Effector CD8-positive, alpha-beta T cell (primary cell): ENCODE measurements around the gene GRID1.

Experiments used
- DNase-seq: peaks from one replicate; lab custom pipeline; 2025; lab: John Stamatoyannopoulos, UW

GRID1 gene

GRCh38 chr10:86229811-86230556 is 136.6 kb downstream of the GRID1 start:
- DNase-seq: no peak

GRCh38 chr10:86229376-86229775 is 137.2 kb downstream of the GRID1 start:
- DNase-seq: no peak

DNA sequence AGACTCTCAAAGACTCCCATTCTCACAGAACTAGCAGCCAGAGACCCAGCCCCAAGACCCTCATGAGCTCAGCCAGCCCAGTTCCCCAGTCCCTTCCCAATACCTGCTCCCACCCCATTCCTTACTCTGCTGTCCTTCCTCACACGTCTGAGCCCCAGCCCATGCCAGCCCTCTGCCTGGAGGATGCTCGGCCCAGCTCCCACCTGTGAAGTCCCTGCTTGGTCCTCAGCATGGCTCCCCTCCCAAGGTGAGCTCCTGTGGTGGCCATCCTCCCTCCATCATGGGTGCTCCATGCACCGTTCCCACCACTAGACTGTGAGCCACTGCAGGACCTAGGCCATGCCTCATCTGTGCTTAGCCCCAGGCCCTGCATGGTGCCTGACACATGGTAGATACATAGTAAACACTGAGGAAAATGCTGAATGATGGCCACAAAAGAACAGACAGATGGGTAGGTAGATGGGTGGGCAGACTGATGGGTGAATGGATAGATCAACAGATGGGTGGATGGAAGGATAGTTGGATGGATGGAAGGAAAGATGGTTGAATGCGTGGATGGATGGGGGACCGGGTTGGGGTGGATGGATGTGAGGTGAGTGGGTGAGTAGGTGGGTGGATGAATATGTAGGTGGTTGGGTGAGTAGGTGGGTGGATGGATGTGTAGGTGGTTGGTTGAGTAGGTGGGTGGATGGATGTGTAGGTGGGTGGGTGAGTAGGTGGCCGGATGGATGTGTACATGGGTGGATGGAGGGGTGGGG is 138.9 kb downstream of the GRID1 start:
- DNase-seq: no peak

DNA sequence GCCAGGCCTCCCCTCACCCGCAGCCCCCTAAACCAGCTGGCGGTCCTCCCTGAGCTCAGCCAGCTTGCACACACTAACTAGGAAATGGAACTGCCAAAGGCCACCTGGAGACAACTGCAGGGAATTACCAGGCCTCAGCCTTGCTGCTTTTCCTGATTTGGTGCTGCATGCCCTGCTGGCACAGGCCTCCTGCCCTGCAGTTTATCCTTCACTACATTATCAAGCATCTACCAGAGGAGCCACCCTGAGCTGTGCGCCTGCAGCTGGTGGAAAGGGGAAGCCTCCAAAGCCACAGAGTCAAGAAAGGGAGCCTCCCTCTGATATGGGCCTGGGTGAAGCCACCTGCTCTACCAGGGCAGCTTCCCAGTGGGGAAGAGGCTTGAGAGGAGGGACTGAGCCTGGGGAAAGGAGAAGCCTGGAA is 139.8 kb downstream of the GRID1 start:
- DNase-seq: no peak

GRCh38 chr10:86226016-86226415 is 140.6 kb downstream of the GRID1 start:
- no peak for DNase-seq

DNA sequence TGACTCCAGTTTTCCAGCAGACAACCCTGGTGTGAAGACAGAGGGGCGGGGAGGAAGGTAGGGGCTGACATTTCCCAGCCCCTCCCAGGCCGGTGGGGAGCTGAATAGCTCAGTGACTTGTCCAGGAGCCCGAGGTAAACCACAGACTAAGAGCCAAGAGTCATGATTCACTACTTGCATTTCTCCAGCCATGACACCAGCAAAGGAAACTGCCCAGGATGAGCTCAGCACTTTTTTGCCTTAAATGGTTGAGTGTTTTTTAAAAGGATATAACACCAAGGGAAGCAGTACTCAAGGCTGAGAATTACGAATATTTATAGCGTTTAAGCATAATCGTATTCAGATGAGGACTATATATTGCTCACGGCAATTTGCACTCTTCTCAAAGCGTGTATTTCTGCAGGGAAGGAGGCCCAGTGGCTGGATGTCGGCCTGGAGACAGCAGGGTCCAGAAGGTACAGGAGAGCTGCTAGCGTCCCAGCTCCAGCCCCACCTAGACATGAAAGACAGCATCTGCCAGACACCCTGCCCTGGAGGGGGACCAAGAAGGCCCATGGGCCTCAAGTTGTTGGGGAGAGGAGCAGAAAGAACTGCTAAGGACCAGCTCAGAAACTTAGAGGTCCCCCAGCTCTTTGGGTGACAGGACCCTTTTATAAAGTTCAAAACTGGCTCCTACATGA is 141.4 kb downstream of the GRID1 start:
- no peak for DNase-seq

GRCh38 chr10:86224354-86225102 is 142.1 kb downstream of the GRID1 start:
- DNase-seq: no peak

DNA sequence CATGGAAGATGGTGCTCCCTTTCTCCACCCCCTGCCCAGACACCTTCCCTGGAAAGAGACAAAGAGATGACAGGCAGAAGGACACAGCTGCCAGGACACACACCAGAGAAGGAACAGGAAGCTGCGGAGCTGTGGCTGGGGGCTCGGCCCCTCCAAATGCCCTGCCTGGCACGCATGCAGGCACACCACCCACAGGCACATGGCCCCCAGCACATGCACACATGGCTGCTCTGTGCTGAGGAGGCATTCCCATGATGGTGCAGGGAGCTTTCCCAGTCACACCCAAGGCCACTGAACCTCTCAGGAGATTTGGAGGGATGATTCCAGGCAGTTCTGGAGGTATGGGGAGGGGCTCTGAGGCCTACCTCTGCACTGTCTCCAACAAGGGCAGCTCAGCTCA is 143.3 kb downstream of the GRID1 start:
- DNase-seq: no peak

DNA sequence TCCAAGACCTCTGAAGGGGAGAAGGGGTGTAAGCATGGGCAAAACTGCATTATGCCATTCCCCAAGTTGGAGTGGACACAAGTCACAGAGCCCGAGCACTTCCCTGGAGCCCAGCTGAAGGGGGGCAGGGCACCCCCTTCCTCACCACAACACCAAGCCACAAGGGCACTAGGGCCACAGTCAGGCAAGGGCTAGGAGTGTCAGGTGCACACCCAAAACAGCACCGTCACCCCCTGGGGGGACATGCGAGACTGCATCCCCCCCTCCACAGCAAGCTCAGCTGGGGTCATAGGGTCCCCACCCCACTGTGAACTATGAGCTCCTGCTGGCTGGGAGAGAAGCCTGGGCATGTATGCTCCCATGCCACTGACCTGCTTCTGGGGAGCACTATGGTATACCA is 143.9 kb downstream of the GRID1 start:
- no peak for DNase-seq

- DNase-seq: no peak
Measured at GRCh38 chr10:86222336-86222650, 144.3 kb downstream of the GRID1 start.

GRCh38 chr10:86221442-86222335 is 144.9 kb downstream of the GRID1 start:
- DNase-seq: no peak

DNA sequence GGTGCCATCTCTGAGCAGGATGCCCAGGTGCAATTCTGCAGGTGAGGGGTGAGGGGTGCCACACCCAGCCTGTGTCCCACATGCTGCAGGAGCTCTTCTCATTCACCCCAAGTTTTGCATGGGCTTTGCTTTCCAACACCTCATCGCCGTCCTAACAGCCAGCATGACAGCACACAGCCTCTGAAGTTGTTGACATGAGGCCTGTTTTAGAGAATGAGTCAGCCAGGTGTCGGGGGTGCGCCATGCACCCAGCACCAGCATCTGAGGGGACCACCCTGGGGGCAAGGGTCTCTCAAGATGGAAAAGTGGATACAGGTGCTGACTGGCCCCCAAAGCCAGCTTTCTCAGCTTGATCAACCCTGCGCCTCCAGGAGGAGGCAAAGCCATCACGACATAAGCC is 146.0 kb downstream of the GRID1 start:
- DNase-seq: no peak

DNA sequence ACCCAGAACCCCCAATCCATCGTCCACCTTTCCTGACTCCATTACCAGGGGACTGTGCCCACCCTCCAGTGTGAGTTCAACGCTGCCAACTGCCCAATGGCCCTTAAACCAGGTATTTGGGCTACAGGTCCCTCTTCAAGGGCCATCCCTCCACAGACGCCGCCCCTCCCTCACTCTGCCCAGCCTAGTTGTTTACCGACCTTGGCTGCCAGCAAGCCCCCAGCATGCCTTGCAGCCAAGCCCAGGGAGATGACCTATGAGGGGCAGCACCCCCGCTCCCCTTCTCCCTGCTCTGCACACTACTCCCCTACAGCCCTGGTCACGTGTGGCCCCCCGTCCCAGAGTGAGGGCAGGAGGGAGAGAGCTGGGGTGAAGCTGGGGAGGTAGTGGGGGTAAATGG is 147.3 kb downstream of the GRID1 start:
- no peak for DNase-seq

- DNase-seq: no peak
Measured at GRCh38 chr10:86218842-86219241, 147.8 kb downstream of the GRID1 start.

- no peak for DNase-seq
Measured at GRCh38 chr10:86218160-86218559, 148.4 kb downstream of the GRID1 start.

DNA sequence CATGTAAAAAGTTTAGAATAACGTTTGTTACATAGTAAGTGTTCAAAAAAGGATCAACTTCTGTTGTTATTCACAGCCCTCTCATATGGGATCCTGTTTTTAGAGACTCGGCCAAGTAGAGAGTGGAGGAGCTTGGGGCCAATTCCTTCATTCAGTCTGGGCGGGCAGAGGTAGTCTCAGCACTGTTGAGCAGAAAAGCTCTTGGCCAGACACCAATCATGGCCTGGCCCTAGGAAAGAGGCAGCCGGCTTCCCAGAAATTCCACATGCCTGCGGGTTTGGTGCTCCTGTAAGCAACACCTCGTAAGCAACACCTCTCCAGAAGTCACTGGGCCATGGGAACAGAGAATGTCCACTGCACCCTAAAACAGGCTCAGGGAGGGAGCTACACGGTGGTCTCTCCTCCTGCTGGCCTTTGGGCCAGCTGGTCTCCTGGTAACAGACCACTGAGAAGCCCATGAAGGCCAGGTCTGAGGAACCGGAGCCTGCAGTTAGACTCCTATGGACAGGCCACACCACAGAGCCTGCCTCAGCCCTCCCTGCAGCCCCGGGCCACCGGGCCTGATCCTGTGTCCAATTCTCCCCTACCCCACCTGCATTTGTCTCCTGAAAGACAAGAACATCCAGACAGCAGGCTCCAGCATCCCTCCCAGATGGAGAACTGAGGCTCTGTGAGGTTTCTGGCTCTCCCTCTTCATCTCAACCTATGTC is 149.1 kb downstream of the GRID1 start:
- no peak for DNase-seq

DNA sequence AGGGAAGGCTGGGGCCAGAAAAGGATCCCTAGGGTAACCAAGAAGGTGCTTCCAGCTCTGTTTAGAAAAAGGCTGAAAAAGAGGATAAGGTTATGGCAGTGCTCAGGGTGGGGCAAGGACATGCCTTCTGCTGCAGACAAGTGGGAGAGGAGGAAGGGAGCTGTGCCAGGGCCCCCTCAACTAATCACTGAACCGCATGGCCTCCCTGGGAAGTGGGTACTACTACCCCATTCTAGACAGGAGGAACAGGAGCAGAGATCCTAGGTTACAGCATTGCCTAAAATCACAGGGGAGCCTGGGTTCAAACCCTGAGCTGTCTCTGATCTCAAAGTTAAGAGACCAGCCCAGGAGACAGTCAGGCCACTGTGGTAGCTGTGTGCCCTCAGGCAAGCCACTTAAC is 149.7 kb downstream of the GRID1 start:
- DNase-seq: no peak

- DNase-seq: no peak
Measured at GRCh38 chr10:86215712-86216111, 150.9 kb downstream of the GRID1 start.

DNA sequence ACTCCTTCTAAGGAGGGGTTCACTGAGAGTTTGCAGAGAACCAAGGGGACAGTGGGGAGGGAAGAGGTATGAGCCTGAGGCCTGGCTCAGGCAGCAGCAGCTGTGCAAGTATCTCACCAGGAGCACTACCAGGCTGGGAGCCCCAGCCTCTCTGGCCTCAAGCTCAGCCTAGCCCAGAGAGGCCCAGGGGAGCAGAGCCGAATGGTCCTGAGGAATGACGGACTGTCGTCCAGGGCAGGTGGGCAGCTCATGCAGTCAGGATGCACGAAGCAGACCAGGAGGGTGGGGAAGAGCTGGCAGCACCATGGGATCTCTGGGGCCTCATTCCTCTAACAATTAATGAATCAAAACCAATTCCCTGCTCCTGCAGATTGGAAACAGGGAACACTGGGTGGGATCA is 151.5 kb downstream of the GRID1 start:
- DNase-seq: no peak

DNA sequence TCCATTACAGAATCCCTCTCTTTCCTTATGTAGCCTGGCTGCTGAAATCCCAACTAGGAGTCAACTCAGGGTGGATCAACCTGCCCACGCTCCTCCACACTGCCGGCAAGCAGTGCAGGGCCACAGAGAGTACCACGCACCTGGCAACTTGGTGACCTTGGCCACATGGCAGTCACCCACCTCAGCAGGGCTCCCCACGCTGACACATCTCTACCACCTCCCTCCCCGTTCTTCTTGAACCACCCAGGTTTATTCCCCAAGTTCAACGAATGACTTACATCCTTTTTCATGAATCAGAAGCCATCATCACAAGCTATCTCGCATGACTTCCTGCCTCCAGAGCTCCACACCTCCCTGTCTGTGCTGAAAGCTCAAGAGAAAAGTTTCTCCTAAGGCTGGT is 153.4 kb downstream of the GRID1 start:
- no peak for DNase-seq

- DNase-seq: no peak
Measured at GRCh38 chr10:86212391-86212700, 154.2 kb downstream of the GRID1 start.
